NCI-H82 treated with DMSO at 0.1 percent for 48 hours (cell line): Measurements from ENCODE around the gene FOXA3.
A peak's percentile ranks its signal among the peaks of the same experiment; 100 is the strongest.
"Not testable (repeated sequence)": the region's sequence is repeated elsewhere in the genome, so short reads cannot be mapped to it uniquely, and the experiment has no call there.

ENCODE experiments used
- DNase-seq: peaks from one replicate; lab custom pipeline; 2025; ENCODE audit not compliant: unreplicated experiment; lab: John Stamatoyannopoulos, UW

Gene FOXA3

DNA sequence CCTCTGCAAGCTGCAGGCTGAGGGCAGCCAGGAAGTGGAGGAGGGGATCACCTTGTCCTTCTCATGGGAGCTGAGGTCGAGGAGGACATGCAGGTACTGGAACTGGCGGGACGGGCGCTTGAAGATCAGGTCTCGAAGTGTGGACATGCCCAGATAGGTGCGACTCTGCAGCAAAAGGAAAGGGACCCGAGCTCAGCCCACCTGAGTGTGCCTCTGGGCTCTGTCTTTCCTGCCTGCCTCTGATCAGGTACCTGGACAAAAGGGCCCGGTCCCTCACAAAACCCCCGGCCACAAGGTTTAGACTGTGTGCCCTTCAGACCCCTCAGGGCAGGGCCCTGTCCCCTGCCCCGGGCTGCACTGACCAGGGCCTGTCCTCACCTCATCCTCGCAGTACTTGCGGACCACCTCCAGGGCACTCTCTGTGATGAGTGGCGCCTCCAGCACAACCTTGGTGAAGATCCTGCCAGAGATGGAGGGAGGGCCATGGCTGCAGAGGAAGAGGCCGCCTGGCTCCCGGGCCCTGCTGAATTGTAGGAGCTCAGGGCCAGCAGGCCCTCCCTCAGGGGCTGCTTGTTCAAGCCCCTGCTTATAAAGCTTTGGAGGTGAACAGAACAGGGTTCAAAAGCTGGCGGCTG is 36.5 kb upstream of the FOXA3 start:
- DNase-seq, result no peak

DNA sequence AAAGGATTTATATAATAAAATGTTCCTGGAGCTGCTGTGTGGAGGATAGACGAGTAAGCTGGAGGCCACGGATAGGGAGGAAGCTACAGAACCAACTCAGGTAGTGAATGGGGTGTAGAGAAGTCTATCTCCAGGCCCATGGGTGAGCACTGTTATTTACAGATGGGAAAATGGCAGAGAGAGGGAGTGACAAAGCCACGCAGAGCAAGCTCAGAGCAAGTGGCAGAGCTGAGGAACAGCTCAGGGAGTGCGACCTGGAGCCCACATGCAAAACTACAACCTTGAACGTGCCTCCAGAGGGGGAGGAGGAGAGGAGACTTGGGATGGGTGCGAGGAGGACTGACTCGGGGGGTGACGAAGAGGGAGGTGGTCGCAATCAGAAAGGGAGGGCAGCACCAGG is 35.6 kb upstream of the FOXA3 start:
- DNase-seq, result no peak

DNA sequence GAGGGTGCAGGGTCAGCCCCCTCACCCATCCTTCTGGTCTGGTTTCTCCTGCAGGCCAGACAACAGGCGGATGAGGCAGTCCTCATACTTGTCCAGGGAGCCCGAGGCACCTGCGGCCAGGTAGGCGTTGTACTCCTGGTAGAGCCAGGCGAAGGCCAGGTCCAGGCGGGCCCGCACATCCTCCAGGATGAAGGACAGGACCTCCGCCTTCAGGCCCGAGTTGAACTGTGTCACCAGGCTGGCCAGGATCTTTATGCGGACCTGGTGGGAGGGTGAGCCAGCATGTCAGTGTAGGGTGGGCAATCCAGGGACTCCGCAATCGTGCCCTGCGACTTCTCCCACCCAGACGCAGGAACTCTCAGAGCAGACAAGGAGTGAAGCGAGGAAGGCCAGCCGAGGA is 35.2 kb upstream of the FOXA3 start:
- no peak for DNase-seq

DNA sequence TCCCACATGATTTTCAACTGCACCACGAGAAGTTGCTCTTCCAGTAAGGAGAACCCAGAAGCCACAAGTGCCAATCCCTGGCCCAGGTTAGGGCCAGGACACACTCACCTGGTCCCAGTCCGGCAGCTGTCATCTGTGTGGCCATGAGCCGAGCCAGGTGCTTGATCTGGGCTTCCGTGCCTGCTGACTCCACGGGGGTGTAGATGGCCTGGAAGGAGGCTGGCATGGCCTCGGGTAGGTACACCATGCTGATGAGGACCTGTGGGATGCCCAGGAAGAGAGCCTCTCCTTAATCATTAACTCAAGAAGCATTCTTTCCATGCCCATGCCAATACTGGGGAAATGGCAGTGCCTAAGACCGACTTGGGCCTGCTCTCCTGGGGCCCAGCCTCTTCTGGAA is 29.2 kb upstream of the FOXA3 start:
- DNase-seq, result no peak

DNA sequence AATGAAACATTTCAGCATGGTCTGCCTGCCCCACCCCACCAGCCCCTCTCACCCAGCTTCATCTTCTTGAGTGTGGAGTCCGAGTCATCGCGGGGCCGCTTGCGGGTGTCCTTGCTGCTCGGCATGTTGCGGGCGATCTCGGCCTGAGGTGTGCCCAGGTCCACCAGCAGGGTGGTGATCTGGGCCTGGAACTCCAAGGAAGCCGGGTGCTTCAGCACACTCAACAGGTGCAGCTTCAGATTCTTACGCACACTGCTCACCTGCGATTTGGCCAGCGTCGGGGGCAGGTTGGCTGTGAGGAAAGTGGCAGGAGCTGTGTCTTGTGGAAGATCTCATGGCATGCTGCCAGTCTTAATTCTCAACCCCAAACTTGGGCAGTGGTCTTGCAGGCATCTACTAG is 21.9 kb upstream of the FOXA3 start:
- no peak for DNase-seq

DNA sequence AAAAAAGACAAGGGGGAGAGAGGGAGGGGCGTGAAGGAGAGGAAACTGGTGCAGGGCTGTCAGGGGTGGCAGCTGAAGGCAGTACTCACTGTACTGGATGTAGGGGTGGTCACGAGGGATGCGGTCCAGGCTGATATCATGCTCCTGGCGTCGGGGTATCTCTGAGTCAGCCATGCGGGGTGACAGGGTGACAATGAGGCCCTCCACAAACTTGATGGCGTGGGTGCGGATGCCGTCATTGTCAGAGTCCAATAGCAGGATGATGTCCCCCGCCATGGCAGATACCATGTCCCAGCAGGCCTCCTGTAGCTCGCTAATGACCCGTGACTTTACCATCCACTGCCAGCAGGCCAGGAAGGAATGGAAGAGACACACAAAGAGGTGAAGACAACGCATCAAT is 16.5 kb upstream of the FOXA3 start:
- no peak for DNase-seq

DNA sequence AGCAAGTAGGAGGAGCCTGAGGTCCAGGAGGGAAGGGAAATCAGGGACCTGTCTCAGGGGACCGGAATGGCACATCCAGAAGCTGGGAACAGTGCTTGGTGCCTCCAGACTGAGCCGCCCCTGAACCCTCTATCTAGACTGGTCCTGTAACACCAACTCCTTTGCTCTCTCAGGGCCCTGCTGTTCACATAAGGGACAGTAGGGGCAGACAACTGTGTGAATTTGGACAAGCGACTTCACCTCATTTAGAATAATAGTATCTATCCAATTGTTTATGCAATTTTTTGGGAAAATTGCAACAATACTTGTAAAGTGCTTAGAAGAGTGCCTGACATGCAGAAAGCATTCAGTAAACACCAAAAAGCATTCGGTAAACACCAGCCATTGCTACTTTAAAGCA is 15.2 kb upstream of the FOXA3 start:
- no peak for DNase-seq

DNA sequence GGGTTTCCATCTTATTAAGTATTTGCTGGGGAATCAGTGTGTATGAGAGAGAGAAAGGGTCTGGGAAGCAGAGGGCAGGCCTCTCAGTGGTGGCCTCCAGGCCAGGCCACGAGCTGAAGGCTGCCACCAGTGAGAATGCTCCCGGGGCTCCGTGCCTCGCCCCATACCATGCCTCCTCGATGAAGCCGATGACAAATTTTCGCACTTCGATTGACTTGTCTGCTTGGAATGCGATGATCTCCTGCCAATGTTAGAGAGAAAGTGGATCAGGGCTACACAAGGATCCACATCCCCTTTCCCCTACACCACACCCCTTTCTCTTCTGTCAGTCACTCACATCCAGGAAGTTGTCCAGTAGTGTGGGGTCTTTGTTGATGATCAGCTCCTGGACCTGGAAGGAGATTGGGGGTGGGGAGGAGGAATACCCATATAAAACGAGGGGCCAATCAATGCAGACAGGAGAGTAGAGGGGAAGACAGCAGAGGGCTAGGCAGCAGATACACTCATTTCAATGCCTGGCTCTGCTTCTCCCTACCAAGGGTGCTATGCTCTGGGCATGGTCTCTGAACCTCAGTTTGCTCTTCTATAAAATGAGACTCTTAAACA is 11.9 kb upstream of the FOXA3 start:
- no peak for DNase-seq

DNA sequence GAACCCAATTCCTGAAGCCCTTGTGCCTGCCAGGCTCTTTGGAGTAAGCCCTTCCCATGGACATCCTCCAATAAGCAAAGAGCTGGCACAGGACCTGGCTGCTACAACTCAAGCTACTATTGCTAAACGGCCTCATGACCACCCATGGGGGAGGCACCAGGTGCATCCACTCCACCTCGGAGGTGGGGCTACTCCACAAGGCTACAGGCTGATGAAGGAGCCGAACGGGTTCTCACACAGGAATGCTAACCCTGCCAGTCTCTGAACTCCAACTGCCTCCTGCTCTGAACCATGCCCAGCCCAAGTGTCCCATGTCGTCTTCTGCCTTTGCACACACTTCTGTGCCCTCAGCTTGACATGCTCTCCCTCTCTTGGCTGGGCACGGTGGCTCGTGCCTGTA is 11.1 kb upstream of the FOXA3 start:
- DNase-seq, result no peak

DNA sequence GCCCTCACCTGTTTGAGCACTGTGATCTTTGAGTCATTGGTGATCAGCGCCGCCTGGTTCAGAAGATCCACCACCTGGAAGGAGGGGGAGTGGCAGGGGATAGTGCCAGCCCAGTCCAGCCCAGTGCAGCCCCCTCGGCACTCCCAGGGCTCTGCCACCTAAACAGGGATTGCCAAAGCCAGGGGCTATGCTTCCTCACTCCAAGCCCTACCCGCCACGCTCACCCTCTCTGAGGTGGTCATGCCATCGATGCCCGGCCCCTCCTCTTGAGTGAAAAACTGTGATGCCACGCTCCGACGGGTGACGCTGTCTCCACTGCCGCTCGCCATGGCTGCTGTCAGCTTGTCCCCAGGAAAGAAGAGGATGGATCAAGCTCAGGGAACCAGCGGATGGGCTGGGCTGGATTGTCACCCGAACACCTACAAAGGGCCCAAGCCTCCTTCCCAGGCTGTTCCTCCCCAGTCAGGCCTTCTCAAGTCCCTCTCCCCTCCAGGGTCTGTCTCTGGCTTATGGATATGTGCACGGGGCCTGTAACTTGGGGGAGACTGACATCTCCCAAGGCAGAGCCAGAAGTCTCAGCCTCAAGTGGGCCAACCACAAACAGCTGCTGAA is 9.9 kb upstream of the FOXA3 start:
- DNase-seq, result no peak

DNA sequence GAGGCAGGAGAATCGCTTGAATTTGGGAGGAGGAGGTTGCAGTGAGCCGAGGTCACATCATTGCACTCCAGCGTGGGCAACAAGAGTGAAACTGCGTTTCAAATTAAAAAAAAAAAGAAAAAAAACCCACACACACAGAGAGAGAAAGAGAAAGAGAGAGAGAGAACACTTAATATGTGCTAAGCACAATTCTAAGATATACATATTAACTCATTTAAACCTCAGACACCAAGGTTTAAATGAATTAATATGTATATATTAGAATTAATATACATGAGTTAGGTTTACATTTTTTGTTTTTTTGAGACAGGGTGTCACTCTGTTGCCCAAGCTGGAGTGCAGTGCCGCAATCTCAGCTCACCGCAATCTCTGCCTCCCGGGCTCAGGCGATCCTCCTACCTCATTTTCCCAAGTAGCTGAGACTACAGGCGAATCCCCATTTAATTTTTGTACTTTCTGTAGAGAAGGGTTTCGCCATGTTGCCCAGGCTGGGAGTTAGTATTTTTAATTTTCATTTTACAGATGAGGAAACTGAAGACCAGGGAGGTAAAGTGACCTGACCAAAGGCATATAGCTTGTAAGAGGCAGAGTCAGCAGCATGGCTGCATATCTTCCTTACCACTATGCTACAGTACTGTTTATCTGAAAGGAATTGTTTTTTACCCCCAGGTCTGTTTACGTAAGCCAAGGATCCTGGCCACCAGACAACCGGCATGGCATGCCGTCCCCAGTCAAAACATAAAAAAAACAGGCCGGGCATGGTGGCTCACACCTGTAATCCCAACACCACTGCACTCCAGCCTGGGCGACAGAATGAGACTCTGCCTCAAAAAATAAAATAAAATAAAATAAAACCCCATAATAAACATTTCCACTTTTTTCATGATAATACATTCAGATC is 3.5 kb upstream of the FOXA3 start:
- DNase-seq, result no peak

DNA sequence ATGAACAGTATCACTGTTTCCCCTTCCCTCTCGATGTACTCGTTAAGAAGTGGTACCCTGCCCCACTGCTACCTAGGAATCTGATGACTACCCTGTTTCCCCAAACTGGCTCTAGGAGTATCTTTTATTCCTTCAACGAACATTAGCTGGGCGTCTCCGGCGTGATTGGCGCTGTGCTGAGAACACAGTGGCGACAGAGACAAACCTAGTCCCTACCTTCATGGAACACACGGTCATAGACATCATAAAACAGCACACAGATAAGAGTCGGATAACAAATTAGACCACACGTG is 1.9 kb upstream of the FOXA3 start:
- DNase-seq, result no peak

DNA sequence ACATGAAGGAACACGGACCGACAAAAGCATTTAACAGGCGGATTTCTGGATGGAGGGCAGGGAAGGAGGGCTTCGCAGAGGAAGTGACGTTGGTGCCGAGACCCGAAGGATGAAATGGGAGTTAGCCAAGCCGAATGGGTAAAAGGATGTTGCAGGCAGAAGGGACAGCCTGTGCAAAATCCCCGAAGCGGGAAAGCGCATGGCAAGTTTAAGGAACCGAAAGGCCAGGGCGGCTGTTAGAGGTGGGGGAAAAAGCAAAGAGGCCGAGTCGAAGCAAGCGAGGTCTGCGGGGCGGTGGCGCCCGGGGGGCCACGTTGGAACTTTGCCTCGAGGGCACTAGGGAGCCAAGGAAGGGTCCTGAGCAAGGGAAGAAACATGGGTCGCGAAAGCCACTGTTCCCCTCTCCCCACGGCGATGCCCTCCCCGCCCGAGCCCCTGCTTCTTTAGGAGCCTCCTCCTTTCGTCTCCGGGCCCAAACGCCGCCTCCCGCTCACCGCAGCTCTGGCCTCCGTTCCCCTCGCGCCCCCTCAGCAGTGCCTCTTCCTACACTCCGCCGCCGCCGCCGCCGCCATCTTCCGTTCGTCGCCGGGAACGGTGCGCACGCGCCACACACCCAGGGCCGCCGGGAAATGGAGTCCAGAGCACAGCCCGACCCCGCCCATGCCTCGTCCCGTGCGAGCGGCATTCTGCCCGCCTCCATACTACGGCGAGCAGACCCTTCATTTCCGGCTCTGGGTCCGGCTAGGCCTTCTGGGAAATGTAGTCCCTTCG is 1.4 kb upstream of the FOXA3 start, which contains the start of gene SYMPK:
Gene SYMPK (minus strand): TSS at position 584 of the 771 bp plus-strand sequence. CDS start 8,652 bp downstream, outside the sequence.
- DNase-seq, result peak; percentile 96

DNA sequence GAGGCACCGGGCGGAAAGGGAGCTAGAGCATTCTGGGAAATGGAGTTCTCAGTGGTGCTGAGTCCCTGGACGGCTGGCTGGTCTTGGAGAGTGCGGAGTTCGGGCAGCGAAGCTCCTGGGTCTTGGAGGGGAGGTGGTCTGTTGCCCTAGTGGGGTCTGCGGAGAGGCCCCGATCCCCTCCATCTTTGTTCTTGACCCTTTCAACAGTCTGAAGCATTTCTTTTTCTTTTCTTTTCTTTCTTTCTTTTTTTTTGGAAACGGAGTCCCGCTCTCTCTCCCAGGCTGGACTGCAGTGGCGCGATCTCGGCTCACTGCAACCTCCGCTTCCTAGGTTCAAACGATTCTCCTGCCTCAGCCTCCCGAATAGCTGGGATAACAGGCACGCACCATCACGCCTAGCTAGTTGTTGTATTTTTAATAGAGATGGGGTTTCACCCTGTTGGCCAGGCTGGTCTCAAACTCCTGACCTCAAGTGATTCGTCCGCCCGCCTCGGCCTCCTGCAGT is 739 bp upstream of the FOXA3 start:
- no peak for DNase-seq

DNA sequence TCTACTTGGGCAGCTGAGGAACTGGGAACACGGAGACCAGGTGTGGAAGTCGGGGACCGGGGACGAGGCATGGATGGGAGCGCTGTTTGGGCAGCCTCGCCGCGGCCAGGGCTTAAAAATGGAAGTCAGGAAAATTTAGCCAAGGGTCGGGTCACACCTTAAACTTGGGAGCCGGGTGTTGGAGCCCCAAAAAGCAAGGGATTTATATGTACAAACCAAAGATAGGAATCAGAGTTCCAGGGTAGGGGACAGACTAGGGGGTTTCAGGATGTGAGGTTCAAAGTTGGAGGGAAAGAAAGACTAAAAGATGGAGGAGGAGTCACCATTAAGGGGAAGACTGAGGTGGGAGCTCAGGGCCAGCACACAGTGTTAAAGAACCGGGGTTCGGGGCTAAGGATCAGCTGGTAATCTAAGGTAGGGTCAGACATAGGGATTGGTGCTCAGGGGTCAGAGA is 530 bp downstream of the FOXA3 start:
- no peak for DNase-seq

DNA sequence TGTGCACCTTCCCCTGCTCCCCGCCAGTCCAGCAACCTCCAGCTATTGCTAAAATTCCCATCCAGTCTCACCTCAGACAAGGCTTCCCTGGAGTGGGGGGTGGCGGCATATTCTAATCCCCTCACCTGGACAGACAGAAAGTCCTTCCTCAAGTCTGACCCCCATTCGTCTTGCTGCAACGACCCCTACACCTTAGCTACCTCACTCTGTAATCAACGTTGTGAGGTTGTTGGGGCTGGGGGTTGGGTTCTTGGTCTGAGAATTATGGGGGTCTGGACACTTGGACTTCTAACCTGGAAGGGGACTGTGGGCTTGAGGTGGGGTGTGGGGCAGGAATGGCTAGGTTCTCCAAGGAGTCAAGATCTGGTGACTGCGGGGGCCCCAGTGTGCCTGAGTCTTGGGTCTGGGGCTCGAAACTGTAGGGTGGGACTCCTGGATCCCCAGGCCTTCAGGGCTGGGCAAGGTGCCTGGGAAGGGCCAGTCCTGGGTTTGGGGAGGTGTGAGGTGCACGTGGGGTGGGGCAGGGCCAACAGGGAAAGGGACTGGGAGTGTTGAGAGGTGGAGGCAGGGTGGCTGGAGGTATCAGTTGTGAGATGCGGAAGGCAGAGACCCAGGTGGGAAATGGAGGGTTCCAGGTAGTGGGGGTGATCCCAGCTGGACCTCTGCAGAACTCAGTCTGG is 1.3 kb downstream of the FOXA3 start:
- no peak for DNase-seq

DNA sequence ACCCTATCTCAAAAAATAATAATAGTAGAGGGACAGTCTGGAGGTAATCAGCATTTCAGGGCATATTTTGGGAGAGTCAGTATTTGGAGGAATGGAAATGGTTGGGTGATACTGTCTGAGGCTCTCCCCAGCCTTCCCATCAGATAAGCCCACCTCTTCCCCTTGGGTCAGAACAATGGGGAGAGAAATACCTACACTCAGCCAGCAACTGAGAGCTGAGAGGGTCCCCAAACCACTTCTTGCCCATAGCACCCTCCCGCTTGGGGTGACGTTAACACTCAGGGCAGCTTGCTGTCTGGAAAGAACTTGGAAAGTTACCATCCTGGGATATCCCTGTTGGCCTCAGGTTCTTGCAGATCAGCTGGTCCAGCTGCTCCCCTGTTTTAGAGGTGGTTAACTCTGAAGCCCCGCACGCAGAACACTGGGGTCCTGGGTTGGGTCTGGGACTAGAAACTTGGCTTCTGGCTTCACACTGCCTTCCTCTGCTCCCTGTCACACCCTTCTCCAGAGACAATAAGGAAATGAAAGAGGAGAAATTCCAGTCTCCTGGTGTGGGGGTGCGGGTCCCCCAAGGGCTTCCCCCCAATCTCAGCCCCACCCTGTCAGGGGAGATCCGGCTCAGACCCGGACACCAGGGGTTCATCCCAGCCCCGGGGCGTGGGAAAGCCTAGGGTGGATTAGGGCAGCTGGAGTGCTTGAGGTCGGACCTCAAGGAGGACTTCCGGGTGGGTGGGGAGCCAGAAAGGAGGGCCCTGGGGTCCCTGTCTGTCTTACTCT is 2.5 kb downstream of the FOXA3 start:
- DNase-seq, result no peak

DNA sequence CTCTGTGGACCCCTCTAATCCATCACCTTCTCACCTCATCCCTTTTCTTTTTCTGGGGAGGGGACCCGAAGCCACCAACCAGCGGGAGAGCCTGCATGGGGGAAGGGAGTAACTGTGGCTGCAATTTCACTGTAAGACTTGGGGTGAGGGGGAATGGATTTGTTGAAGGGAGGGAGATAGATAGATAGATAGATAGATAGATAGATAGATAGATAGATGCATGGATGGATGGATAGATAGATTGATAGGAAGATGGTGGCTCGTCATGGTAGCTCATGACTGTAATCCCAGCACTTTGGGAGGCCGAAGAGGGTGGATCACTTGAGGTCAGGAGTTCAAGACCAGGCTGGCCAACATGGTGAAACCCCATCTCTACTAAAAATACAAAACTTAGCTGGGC is 3.1 kb downstream of the FOXA3 start:
- DNase-seq, result not testable (repeated sequence)

DNA sequence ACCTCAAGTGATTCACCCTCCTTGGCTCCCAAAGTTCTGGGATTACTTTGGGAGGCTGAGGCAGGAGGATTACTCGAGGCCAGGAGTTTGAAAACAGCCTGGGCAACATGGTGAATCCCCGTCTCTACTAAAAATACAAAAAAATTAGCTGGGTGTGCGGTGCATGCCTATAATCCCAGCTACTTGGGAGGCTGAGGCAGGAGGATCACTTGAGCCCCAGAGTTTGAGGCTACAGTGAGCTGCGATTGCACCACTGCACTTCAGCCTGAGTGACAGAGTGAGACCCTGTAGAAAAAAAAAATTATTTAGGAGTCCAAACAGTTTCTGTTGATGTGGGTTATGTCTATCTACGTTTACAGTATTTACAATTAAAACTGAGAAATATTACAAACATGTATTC is 6.7 kb downstream of the FOXA3 start:
- DNase-seq, result no peak
